ENCODE measurements around the gene SH3BGRL2. TPM values are rescaled to one million over a fixed set of nuclear protein-coding genes. Genes with fewer than 3 reads are reported as not detected.
A peak's percentile ranks its signal among the peaks of the same experiment; 100 is the strongest.

SH3BGRL2 gene
- total RNA-seq, 2 donors from 2014 or later = 95.4 to 145 TPM

GRCh38 chr6:79724816-79725215 is 93.7 kb downstream of the SH3BGRL2 start:
- TF ChIP-seq, protein P1, sequence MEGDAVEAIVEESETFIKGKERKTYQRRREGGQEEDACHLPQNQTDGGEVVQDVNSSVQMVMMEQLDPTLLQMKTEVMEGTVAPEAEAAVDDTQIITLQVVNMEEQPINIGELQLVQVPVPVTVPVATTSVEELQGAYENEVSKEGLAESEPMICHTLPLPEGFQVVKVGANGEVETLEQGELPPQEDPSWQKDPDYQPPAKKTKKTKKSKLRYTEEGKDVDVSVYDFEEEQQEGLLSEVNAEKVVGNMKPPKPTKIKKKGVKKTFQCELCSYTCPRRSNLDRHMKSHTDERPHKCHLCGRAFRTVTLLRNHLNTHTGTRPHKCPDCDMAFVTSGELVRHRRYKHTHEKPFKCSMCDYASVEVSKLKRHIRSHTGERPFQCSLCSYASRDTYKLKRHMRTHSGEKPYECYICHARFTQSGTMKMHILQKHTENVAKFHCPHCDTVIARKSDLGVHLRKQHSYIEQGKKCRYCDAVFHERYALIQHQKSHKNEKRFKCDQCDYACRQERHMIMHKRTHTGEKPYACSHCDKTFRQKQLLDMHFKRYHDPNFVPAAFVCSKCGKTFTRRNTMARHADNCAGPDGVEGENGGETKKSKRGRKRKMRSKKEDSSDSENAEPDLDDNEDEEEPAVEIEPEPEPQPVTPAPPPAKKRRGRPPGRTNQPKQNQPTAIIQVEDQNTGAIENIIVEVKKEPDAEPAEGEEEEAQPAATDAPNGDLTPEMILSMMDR (IDR thresholded peaks at IDR 0.05) = no peak
- intact Hi-C loops (cut with DNase I) = no loop called here
- no peak for DNase-seq
- no peak overlapping the region for H3K9ac ChIP-seq (ENCODE audit: low read depth in 2 of 2, low read length in 2 of 2)
- H3K9me3 ChIP-seq = no peaks in the 10 kb centered on the region
- no peaks in the 10 kb centered on the region for H3K27me3 ChIP-seq
- H3K36me3 ChIP-seq = no peaks in the 10 kb centered on the region
- no peak overlapping the region for H3K27ac ChIP-seq
- H3K4me3 ChIP-seq = no peak overlapping the region
- H3K4me1 ChIP-seq = no peaks in the 10 kb centered on the region

DNA sequence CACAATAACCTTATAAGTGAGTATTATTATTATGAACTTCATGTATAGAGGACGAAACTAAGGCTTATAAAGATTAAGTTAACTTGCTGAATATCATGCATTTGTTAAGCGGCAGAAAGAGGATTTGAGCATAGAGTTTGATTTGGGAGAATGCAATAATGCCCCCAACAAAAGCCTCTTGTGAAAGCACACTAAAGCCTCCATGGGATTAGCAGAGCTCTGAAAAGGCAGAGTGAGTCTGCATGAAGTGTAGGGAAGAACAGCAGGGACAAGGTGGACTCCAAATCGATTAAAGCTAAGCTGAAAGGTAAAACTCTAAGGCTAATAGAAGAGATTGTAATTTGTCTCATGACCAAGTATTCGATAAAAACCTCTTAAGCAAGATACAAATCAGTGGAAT is 100.3 kb downstream of the SH3BGRL2 start:
- H3K27me3 ChIP-seq = no peaks in the 10 kb centered on the region
- no peak overlapping the region for H3K27ac ChIP-seq

GRCh38 chr6:79733388-79733787 is 102.3 kb downstream of the SH3BGRL2 start:
- Histone ChIP-seq H3K9me3 (no peaks in the 10 kb centered on the region), H3K4me3 (no peak overlapping the region), H3K4me1 (no peaks in the 10 kb centered on the region), H3K27me3 (no peaks in the 10 kb centered on the region), H3K9ac (ENCODE audit: low read depth in 2 of 2, low read length in 2 of 2) (no peak overlapping the region), H3K36me3 (no peaks in the 10 kb centered on the region), H3K27ac (no peak overlapping the region)
- intact Hi-C loops (cut with DNase I) = no loop called here
- DNase-seq = no peak
- TF ChIP-seq, protein P1 (IDR thresholded peaks at IDR 0.05) = no peak

More for the DNA sequence above, 100.3 kb downstream of the SH3BGRL2 start:
- TF ChIP-seq, protein P1 (IDR thresholded peaks at IDR 0.05) = no peak
- no peak overlapping the region for H3K9ac ChIP-seq (ENCODE audit: low read depth in 2 of 2, low read length in 2 of 2)
- H3K9me3 ChIP-seq = no peaks in the 10 kb centered on the region
- H3K4me1 ChIP-seq = no peaks in the 10 kb centered on the region
- DNase-seq = no peak
- no peaks in the 10 kb centered on the region for H3K36me3 ChIP-seq
- intact Hi-C loops (cut with DNase I) = no loop called here
- H3K4me3 ChIP-seq = no peak overlapping the region

DNA sequence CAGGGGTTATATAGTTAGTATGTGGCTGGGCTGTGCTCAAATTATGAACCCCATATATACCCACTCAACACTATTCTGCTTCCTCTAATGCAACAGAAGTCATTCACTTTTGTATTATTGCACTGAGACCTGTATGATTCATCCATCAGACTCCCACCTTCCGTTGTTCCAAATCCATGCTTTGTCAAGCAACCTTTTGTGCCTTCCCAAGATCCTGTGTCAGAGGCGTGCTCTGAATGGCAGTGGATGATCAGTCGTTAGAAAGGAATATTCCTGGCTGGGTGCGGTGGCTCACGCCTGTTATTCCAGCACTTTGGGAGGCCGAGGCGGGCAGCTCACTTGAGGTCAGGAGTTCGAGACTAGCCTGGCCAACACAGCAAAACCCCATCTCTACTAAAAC is 103.2 kb downstream of the SH3BGRL2 start:
- Histone ChIP-seq H3K36me3 (no peaks in the 10 kb centered on the region), H3K4me1 (no peaks in the 10 kb centered on the region), H3K27me3 (no peaks in the 10 kb centered on the region), H3K4me3 (no peak overlapping the region), H3K9me3 (no peaks in the 10 kb centered on the region), H3K27ac (no peak overlapping the region), H3K9ac (ENCODE audit: low read depth in 2 of 2, low read length in 2 of 2) (no peak overlapping the region)
- TF ChIP-seq, protein P1 (IDR thresholded peaks at IDR 0.05) = no peak
- intact Hi-C loops (cut with DNase I) = no loop called here
- no peak for DNase-seq

GRCh38 chr6:79735183-79735582 is 104.1 kb downstream of the SH3BGRL2 start:
- no peak for DNase-seq
- TF ChIP-seq, protein P1 (IDR thresholded peaks at IDR 0.05) = no peak
- H3K27me3 ChIP-seq = no peaks in the 10 kb centered on the region
- no peak overlapping the region for H3K9ac ChIP-seq (ENCODE audit: low read depth in 2 of 2, low read length in 2 of 2)
- H3K9me3 ChIP-seq = no peaks in the 10 kb centered on the region
- no peaks in the 10 kb centered on the region for H3K4me1 ChIP-seq
- H3K27ac ChIP-seq = no peak overlapping the region
- H3K36me3 ChIP-seq = no peaks in the 10 kb centered on the region
- intact Hi-C loops (cut with DNase I) = no loop called here
- no peak overlapping the region for H3K4me3 ChIP-seq

- Histone ChIP-seq H3K9me3 (no peaks in the 10 kb centered on the region), H3K27ac (no peak overlapping the region), H3K4me1 (no peaks in the 10 kb centered on the region), H3K4me3 (no peak overlapping the region), H3K27me3 (no peaks in the 10 kb centered on the region), H3K9ac (ENCODE audit: low read depth in 2 of 2, low read length in 2 of 2) (no peak overlapping the region), H3K36me3 (no peaks in the 10 kb centered on the region)
- DNase-seq = peak; percentile 32
- intact Hi-C loops (cut with DNase I) = no loop called here
- TF ChIP-seq, protein P1 (IDR thresholded peaks at IDR 0.05) = no peak
These were observed 106.0 kb downstream of the SH3BGRL2 start for GRCh38 chr6:79737172-79737571.

Measured in colonic mucosa (tissue), 4 donors.